ENCODE data around the gene CEP120. TPM values are rescaled to one million over a fixed set of nuclear protein-coding genes. Genes with fewer than 3 reads are reported as not detected.

CEP120 gene
- total and polyA plus RNA-seq, 2 experiments from 2014 or later = 4.9 to 16.3 TPM

GRCh38 chr5:123369371-123369968 lies 53.7 kb downstream of the CEP120 start:
- no peak for DNase-seq (ENCODE audit: low spot score)
- TF ChIP-seq CTCF (conservative IDR thresholded peaks at IDR 0.05; ENCODE audit: low read depth in 2 of 2) (no peak), REST (IDR thresholded peaks at IDR 0.05; ENCODE audit: unreplicated experiment) (no peak), JUNB (IDR thresholded peaks at IDR 0.05; ENCODE audit: unreplicated experiment) (no peak), NANOG (IDR thresholded peaks at IDR 0.05; ENCODE audit: borderline replicate concordance) (no peak), ZNF462 (CRISPR knock-in tag; IDR thresholded peaks at IDR 0.05) (no peak), EZH2phosphoT487 (IDR thresholded peaks at IDR 0.05; ENCODE audit: unreplicated experiment) (no peak), EZH2 (IDR thresholded peaks at IDR 0.05; ENCODE audit: low read depth, unreplicated experiment) (no peak), POLR2AphosphoS5 (IDR thresholded peaks at IDR 0.05; ENCODE audit: low read depth) (no peak), ZNF331 (CRISPR knock-in tag; IDR thresholded peaks at IDR 0.05; ENCODE audit: low read depth) (no peak)
- Histone ChIP-seq H3K79me2 (replicated peaks; ENCODE audit: insufficient read depth) (no peaks in the 10 kb centered on the region), H4K20me1 (replicated peaks; ENCODE audit: insufficient read depth) (no peaks in the 10 kb centered on the region), H3K36me3 (ENCODE audit: insufficient read depth) (no peaks in the 10 kb centered on the region; the same call in none of the 2 replicates), H3K4me3 (no peak overlapping the region), H3K27ac (ENCODE audit: low read depth) (no peak overlapping the region), H3F3A (replicated peaks; ENCODE audit: low read depth) (no peaks in the 10 kb centered on the region), H3K9me2 (ENCODE audit: insufficient read depth) (no peaks in the 10 kb centered on the region), H3K27me3 (ENCODE audit: insufficient read depth) (no peaks in the 10 kb centered on the region), H3K4me1 (ENCODE audit: insufficient read depth) (no peaks in the 10 kb centered on the region), H3K4me2 (no peak overlapping the region), H2AFZ (no peak overlapping the region)
- no peak for ATAC-seq
- Mint-ChIP-seq H3K27ac (no peak overlapping the region), H3K36me3 (ENCODE audit: low read depth) (peaks cover 29% of the 10 kb centered on the region), H3K9me3 (no peaks in the 10 kb centered on the region), H3K4me3 (no peak overlapping the region), H3K27me3 (ENCODE audit: insufficient read depth, low read depth, poor library complexity) (no peaks in the 10 kb centered on the region), H3K4me1 (no peaks in the 10 kb centered on the region)

Measured in GM23338 (cell line).